HEK293 (cell line): Measurements from ENCODE around the gene RBM15B.

Source experiments
- CTCF ChIA-PET: fragments of 350-600 bp; formaldehyde crosslinking; extraction: SDS; loops from one replicate; lab custom pipeline; 2021; ENCODE audit warnings: antibody characterized with exemption; lab: Yijun Ruan, JAX
- POLR2A ChIA-PET: fragments of 300-600 bp; formaldehyde crosslinking; extraction: SDS; loops from one replicate; lab custom pipeline; 2020; ENCODE audit warnings: antibody characterized with exemption, inconsistent platforms; lab: Yijun Ruan, JAX
- H3K27ac ChIP-seq: fragments of 200-500 bp; sonication (Bioruptor generic); 2 replicates; pipeline ENCODE4 v1.5.1; 2014; ENCODE audit warnings: low read depth, low read length, control low read depth, inconsistent platforms; ENCODE audit errors: extremely low read depth
- H3K36me3 ChIP-seq, 2 experiments: fragments of 200-500 bp in 1 of 2; sonication (Bioruptor generic) in 1 of 2; 1 replicate in 1 of 2; 2 replicates in 1 of 2; pipeline ENCODE4 v1.5.1; 2014 to 2017; ENCODE audit warnings: inconsistent platforms in 2 of 2, low read length in 2 of 2; ENCODE audit not compliant: control insufficient read depth in 2 of 2, insufficient read depth in 1 of 2
- H3K4me1 ChIP-seq: fragments of 200-500 bp; sonication (Bioruptor generic); 2 replicates; pipeline ENCODE4 v1.5.1; 2014; ENCODE audit warnings: mild to moderate bottlenecking, low read length, inconsistent platforms; ENCODE audit not compliant: control insufficient read depth, insufficient read depth
- H3K4me3 ChIP-seq: 2 replicates; pipeline ENCODE4 v1.5.1; 2011; ENCODE audit warnings: low read depth, mild to moderate bottlenecking, control low read depth, low read length, moderate library complexity
- H3K9me3 ChIP-seq: fragments of 200-500 bp; sonication (Bioruptor generic); 2 replicates; pipeline ENCODE4 v1.5.1; 2014; ENCODE audit warnings: low read depth, low read length, inconsistent platforms; ENCODE audit not compliant: control insufficient read depth, insufficient read depth
- ATF2 ChIP-seq: fragments of 450-650 bp; formaldehyde crosslinking; IDR thresholded peaks from 2 replicates; pipeline ENCODE4 v1.5.1; 2016; ENCODE audit warnings: missing biosample characterization, missing genetic modification characterization, low read depth
- HOXC10 ChIP-seq: sonication (generic); formaldehyde crosslinking; IDR thresholded peaks from 2 replicates; pipeline ENCODE4 v1.8.1; 2023; ENCODE audit warnings: mild to moderate bottlenecking, missing genetic modification reagents
- KLF1 ChIP-seq: fragments of 450-650 bp; formaldehyde crosslinking; IDR thresholded peaks from 2 replicates; pipeline ENCODE4 v1.5.1; 2016; ENCODE audit warnings: missing biosample characterization, missing genetic modification characterization
- MZF1 ChIP-seq: fragments of 450-650 bp; formaldehyde crosslinking; IDR thresholded peaks from 2 replicates; pipeline ENCODE4 v1.5.1; 2017; ENCODE audit warnings: missing biosample characterization, missing genetic modification characterization, borderline replicate concordance
- SCRT1 ChIP-seq: fragments of 450-650 bp; formaldehyde crosslinking; IDR thresholded peaks from 2 replicates; pipeline ENCODE4 v1.5.1; 2016; ENCODE audit warnings: missing biosample characterization, missing genetic modification characterization, borderline replicate concordance
- ZIC2 ChIP-seq: fragments of 450-650 bp; formaldehyde crosslinking; IDR thresholded peaks from 2 replicates; pipeline ENCODE4 v1.5.1; 2016; ENCODE audit warnings: missing biosample characterization, missing genetic modification characterization
- ZNF121 ChIP-seq: fragments of 450-650 bp; formaldehyde crosslinking; IDR thresholded peaks from 2 replicates; pipeline ENCODE4 v1.5.1; 2016; ENCODE audit warnings: missing biosample characterization, missing genetic modification characterization
- ZNF138 ChIP-seq: fragments of 450-650 bp; formaldehyde crosslinking; IDR thresholded peaks from 2 replicates; pipeline ENCODE4 v1.5.1; 2016; ENCODE audit warnings: missing biosample characterization, missing genetic modification characterization, borderline replicate concordance
- ZNF169 ChIP-seq: fragments of 450-650 bp; formaldehyde crosslinking; IDR thresholded peaks from 2 replicates; pipeline ENCODE4 v1.5.1; 2016; ENCODE audit warnings: missing biosample characterization, missing genetic modification characterization
- ZNF2 ChIP-seq: fragments of 450-650 bp; formaldehyde crosslinking; IDR thresholded peaks from 2 replicates; pipeline ENCODE4 v1.5.1; 2016; ENCODE audit warnings: missing biosample characterization, missing genetic modification characterization
- ZNF202 ChIP-seq: fragments of 450-650 bp; formaldehyde crosslinking; IDR thresholded peaks from 2 replicates; pipeline ENCODE4 v1.5.1; 2016; ENCODE audit warnings: missing biosample characterization, missing genetic modification characterization, borderline replicate concordance
- ZNF26 ChIP-seq: fragments of 450-650 bp; formaldehyde crosslinking; IDR thresholded peaks from 2 replicates; pipeline ENCODE4 v1.5.1; 2016; ENCODE audit warnings: missing biosample characterization, missing genetic modification characterization
- ZNF354C ChIP-seq: fragments of 450-650 bp; formaldehyde crosslinking; IDR thresholded peaks from 2 replicates; pipeline ENCODE4 v1.5.1; 2016; ENCODE audit warnings: missing biosample characterization, missing genetic modification characterization, low read depth, borderline replicate concordance
- ZNF473 ChIP-seq: fragments of 450-650 bp; formaldehyde crosslinking; IDR thresholded peaks from 2 replicates; pipeline ENCODE4 v1.5.1; 2017; ENCODE audit warnings: missing biosample characterization, missing genetic modification characterization
- ZNF510 ChIP-seq: fragments of 450-650 bp; formaldehyde crosslinking; IDR thresholded peaks from 2 replicates; pipeline ENCODE4 v1.5.1; 2018; ENCODE audit warnings: mild to moderate bottlenecking, missing genetic modification characterization, missing biosample characterization; ENCODE audit not compliant: insufficient replicate concordance
- ZNF560 ChIP-seq: fragments of 450-650 bp; formaldehyde crosslinking; IDR thresholded peaks from 2 replicates; pipeline ENCODE4 v1.5.1; 2017; ENCODE audit warnings: missing biosample characterization, missing genetic modification characterization, borderline replicate concordance
- ZNF677 ChIP-seq: fragments of 450-650 bp; IDR thresholded peaks from 2 replicates; pipeline ENCODE4 v1.5.0; 2018; ENCODE audit warnings: missing biosample characterization, mild to moderate bottlenecking, missing genetic modification characterization, moderate library complexity
- ZNF704 ChIP-seq: fragments of 450-650 bp; formaldehyde crosslinking; IDR thresholded peaks from 2 replicates; pipeline ENCODE4 v1.5.1; 2016; ENCODE audit warnings: missing biosample characterization, missing genetic modification characterization
- ZSCAN16 ChIP-seq: fragments of 450-650 bp; formaldehyde crosslinking; IDR thresholded peaks from 2 replicates; pipeline ENCODE4 v1.5.1; 2016; ENCODE audit warnings: missing biosample characterization, missing genetic modification characterization
- TF ChIP-seq, protein P1 (sequence below): fragments of 450-650 bp; formaldehyde crosslinking; IDR thresholded peaks from 2 replicates; pipeline ENCODE4 v1.5.1; 2016; ENCODE audit warnings: missing biosample characterization, missing genetic modification characterization
- TF ChIP-seq, protein P2 (sequence below): fragments of 450-650 bp; formaldehyde crosslinking; IDR thresholded peaks from 2 replicates; pipeline ENCODE4 v1.5.1; 2016; ENCODE audit warnings: missing biosample characterization, missing genetic modification characterization
- TF ChIP-seq, protein P3 (sequence below): fragments of 450-650 bp; formaldehyde crosslinking; IDR thresholded peaks from 2 replicates; pipeline ENCODE4; 2016; ENCODE audit warnings: missing biosample characterization, missing genetic modification characterization

The RBM15B gene

GRCh38 chr3:51379746-51380455, 11.2 kb upstream of the RBM15B start:
- Histone ChIP-seq H3K9me3 (no peaks in the 10 kb centered on the region), H3K36me3 (peaks cover 0 to 37% of the 10 kb centered on the region in 2 experiments; a peak in 1 of 3 replicates), H3K4me1 (no peaks in the 10 kb centered on the region), H3K4me3 (no peak overlapping the region), H3K27ac (no peak overlapping the region)
- no peak for TF ChIP-seq ZNF121 (tag by site-specific recombination)
- no peak for TF ChIP-seq ZIC2 (tag by site-specific recombination)
- TF ChIP-seq, protein P1, sequence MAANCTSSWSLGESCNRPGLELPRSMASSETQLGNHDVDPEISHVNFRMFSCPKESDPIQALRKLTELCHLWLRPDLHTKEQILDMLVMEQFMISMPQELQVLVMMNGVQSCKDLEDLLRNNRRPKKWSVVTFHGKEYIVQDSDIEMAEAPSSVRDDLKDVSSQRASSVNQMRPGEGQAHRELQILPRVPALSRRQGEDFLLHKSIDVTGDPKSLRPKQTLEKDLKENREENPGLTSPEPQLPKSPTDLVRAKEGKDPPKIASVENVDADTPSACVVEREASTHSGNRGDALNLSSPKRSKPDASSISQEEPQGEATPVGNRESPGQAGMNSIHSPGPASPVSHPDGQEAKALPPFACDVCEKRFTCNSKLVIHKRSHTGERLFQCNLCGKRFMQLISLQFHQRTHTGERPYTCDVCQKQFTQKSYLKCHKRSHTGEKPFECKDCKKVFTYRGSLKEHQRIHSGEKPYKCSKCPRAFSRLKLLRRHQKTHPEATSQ, result no peak
- no peak for TF ChIP-seq SCRT1
- no peak for TF ChIP-seq ZNF2 (tag by site-specific recombination)
- TF ChIP-seq ZNF138 (tag by site-specific recombination), result no peak
- TF ChIP-seq ZNF560, result no peak
- no peak for TF ChIP-seq ZSCAN16 (tag by site-specific recombination)
- TF ChIP-seq, protein P2, sequence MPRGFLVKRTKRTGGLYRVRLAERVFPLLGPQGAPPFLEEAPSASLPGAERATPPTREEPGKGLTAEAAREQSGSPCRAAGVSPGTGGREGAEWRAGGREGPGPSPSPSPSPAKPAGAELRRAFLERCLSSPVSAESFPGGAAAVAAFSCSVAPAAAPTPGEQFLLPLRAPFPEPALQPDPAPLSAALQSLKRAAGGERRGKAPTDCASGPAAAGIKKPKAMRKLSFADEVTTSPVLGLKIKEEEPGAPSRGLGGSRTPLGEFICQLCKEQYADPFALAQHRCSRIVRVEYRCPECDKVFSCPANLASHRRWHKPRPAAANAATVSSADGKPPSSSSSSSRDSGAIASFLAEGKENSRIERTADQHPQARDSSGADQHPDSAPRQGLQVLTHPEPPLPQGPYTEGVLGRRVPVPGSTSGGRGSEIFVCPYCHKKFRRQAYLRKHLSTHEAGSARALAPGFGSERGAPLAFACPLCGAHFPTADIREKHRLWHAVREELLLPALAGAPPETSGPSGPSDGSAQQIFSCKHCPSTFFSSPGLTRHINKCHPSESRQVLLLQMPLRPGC (tag by site-specific recombination), result no peak
- no peak for TF ChIP-seq ZNF26
- TF ChIP-seq MZF1 (tag by site-specific recombination), result no peak
- TF ChIP-seq ZNF704 (tag by site-specific recombination), result no peak
- no peak for TF ChIP-seq ZNF473 (tag by site-specific recombination)
- TF ChIP-seq, protein P3, sequence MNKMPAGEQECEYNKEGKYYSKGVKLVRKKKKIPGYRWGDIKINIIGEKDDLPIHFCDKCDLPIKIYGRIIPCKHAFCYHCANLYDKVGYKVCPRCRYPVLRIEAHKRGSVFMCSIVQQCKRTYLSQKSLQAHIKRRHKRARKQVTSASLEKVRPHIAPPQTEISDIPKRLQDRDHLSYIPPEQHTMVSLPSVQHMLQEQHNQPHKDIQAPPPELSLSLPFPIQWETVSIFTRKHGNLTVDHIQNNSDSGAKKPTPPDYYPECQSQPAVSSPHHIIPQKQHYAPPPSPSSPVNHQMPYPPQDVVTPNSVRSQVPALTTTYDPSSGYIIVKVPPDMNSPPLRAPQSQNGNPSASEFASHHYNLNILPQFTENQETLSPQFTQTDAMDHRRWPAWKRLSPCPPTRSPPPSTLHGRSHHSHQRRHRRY (tag by site-specific recombination), result no peak
- CTCF ChIA-PET, result interaction anchor here (0.6 to 1.5 kb wide), 2 partner anchors 160 to 280 kb away, joined by 3 to 5 read pairs; no protein-coding TSS in a partner anchor
- POLR2A ChIA-PET, result interaction anchor here (0.5 kb wide), 1 partner anchor 1066 kb away, joined by 3 read pairs; no protein-coding TSS in a partner anchor

- CTCF ChIA-PET, result interaction anchor here (0.6 to 1.5 kb wide), 2 partner anchors 159 to 281 kb away, joined by 3 to 5 read pairs; no protein-coding TSS in a partner anchor
- Histone ChIP-seq H3K9me3 (no peaks in the 10 kb centered on the region), H3K27ac (no peak overlapping the region), H3K36me3 (peaks cover 0 to 29% of the 10 kb centered on the region in 2 experiments; a peak in 1 of 3 replicates), H3K4me1 (no peaks in the 10 kb centered on the region), H3K4me3 (no peak overlapping the region)
- TF ChIP-seq ZNF202 (no peak), ZNF510 (tag by site-specific recombination) (no peak), ZNF354C (tag by site-specific recombination) (no peak), ZNF169 (tag by site-specific recombination) (no peak), KLF1 (tag by site-specific recombination) (no peak), ATF2 (no peak), HOXC10 (no peak), ZNF677 (no peak)
- POLR2A ChIA-PET, result interaction anchor here (0.5 kb wide), 1 partner anchor 1067 kb away, joined by 3 read pairs; no protein-coding TSS in a partner anchor
Measured at GRCh38 chr3:51380601-51381332, 10.3 kb upstream of the RBM15B start.
